ENCODE measurements around the gene RNF32. TPM values are rescaled to one million over a fixed set of nuclear protein-coding genes. Genes with fewer than 3 reads are reported as not detected.

The RNF32 gene
- total and polyA plus RNA-seq, 4 donors, result 0.59 to 1.3 (median 0.72) TPM

DNA sequence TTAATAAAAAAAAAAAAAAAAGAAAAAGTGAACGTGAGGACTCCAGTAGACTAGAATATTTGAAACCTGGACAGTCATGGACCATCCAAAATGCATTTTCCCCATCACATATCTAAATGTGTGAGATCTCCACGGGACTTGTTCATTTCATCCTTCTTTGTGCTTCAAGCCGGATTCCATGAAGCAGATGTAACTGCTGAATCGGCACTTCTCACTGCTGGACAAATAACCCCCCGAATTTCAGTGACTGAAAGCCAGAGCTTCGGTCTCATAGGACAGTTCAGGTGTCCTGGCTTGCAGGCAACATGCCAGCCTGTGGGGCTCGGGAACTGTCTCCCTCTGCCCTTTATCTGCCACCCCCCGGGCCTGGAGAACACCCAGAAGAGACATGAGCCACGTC, 33.3 kb downstream of the RNF32 start:
- TF ChIP-seq, protein P1, sequence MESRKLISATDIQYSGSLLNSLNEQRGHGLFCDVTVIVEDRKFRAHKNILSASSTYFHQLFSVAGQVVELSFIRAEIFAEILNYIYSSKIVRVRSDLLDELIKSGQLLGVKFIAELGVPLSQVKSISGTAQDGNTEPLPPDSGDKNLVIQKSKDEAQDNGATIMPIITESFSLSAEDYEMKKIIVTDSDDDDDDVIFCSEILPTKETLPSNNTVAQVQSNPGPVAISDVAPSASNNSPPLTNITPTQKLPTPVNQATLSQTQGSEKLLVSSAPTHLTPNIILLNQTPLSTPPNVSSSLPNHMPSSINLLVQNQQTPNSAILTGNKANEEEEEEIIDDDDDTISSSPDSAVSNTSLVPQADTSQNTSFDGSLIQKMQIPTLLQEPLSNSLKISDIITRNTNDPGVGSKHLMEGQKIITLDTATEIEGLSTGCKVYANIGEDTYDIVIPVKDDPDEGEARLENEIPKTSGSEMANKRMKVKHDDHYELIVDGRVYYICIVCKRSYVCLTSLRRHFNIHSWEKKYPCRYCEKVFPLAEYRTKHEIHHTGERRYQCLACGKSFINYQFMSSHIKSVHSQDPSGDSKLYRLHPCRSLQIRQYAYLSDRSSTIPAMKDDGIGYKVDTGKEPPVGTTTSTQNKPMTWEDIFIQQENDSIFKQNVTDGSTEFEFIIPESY (IDR thresholded peaks at IDR 0.05), result no peak
- TF ChIP-seq FOXA2 (IDR thresholded peaks at IDR 0.05) (no peak), YY1 (IDR thresholded peaks at IDR 0.05) (no peak), EGR1 (IDR thresholded peaks at IDR 0.05; ENCODE audit: low read depth in 2 of 2) (no peak), RAD21 (IDR thresholded peaks at IDR 0.05) (no peak), FOXA1 (IDR thresholded peaks at IDR 0.05) (no peak), GABPA (IDR thresholded peaks at IDR 0.05 in 1 of 2, conservative IDR thresholded peaks at IDR 0.05 in 1 of 2) (no peak), SP1 (IDR thresholded peaks at IDR 0.05) (no peak), HNF4A (conservative IDR thresholded peaks at IDR 0.05) (no peak)
- TF ChIP-seq, protein P2, sequence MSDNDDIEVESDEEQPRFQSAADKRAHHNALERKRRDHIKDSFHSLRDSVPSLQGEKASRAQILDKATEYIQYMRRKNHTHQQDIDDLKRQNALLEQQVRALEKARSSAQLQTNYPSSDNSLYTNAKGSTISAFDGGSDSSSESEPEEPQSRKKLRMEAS (IDR thresholded peaks at IDR 0.05), result no peak
- TF ChIP-seq, protein P3, sequence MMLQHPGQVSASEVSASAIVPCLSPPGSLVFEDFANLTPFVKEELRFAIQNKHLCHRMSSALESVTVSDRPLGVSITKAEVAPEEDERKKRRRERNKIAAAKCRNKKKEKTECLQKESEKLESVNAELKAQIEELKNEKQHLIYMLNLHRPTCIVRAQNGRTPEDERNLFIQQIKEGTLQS (IDR thresholded peaks at IDR 0.05), result no peak
- DNase-seq (ENCODE audit: low spot score), result no peak
- 86% methylated on average over 9 of the region's 9 CpGs for WGBS
- no peak overlapping the region for H3K4me3 ChIP-seq (ENCODE audit: low read depth in 1 of 3, low read length in 3 of 3)
- H3K4me1 ChIP-seq (ENCODE audit: control insufficient read depth in 4 of 4, insufficient read depth in 4 of 4, low read length in 3 of 4), result no peaks in the 10 kb centered on the region
- no peaks in the 10 kb centered on the region for H3K27me3 ChIP-seq (ENCODE audit: control insufficient read depth in 4 of 4, insufficient read depth in 4 of 4, low read length in 3 of 4)
- H3K9me3 ChIP-seq (ENCODE audit: control insufficient read depth in 4 of 4, low read length in 3 of 4), result no peaks in the 10 kb centered on the region
- H3K27ac ChIP-seq (ENCODE audit: low read depth in 1 of 2, low read length in 2 of 2), result no peak overlapping the region
- no peak overlapping the region for H3K9ac ChIP-seq (ENCODE audit: low read depth in 1 of 2, low read length in 2 of 2)
- H3K36me3 ChIP-seq (ENCODE audit: control insufficient read depth in 4 of 4, insufficient read depth in 3 of 4, low read depth in 1 of 4, low read length in 3 of 4), result peaks cover 7 to 30% (median 11%) of the 10 kb centered on the region in 4 donors

DNA sequence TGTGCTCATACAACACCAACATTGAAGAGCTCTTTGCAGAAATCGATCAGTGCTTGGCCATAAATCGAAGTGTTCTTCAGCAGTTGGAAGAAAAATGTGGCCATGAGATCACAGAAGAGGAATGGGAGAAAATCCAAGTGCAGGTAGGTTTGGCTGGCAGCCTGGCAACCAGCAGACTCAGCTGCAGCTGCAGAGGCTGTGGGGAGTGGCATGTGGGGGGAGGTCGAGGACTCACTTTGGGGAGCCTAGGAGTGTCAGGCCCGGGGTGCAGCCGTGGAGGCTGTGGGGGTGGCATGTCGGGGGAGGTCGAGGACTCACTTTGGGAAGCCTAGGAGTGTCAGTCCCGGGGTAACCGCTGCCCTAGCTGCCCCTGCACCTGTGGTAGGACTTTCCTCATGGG, 35.1 kb downstream of the RNF32 start:
- Histone ChIP-seq H3K4me1 (ENCODE audit: control insufficient read depth in 4 of 4, insufficient read depth in 4 of 4, low read length in 3 of 4) (no peaks in the 10 kb centered on the region), H3K9ac (ENCODE audit: low read depth in 1 of 2, low read length in 2 of 2) (no peak overlapping the region), H3K27ac (ENCODE audit: low read depth in 1 of 2, low read length in 2 of 2) (no peak overlapping the region), H3K27me3 (ENCODE audit: control insufficient read depth in 4 of 4, insufficient read depth in 4 of 4, low read length in 3 of 4) (no peaks in the 10 kb centered on the region), H3K36me3 (ENCODE audit: control insufficient read depth in 4 of 4, insufficient read depth in 3 of 4, low read depth in 1 of 4, low read length in 3 of 4) (peaks cover 3 to 35% (median 13%) of the 10 kb centered on the region in 4 donors), H3K4me3 (ENCODE audit: low read depth in 1 of 3, low read length in 3 of 3) (no peak overlapping the region), H3K9me3 (ENCODE audit: control insufficient read depth in 4 of 4, low read length in 3 of 4) (no peaks in the 10 kb centered on the region)
- 89% methylated on average over 9 of the region's 9 CpGs for WGBS
- no peak for DNase-seq (ENCODE audit: low spot score)
- no peak for TF ChIP-seq FOXA1 (IDR thresholded peaks at IDR 0.05)
- TF ChIP-seq, protein P1 (IDR thresholded peaks at IDR 0.05), result no peak
- TF ChIP-seq SP1 (IDR thresholded peaks at IDR 0.05), result no peak
- TF ChIP-seq, protein P4, sequence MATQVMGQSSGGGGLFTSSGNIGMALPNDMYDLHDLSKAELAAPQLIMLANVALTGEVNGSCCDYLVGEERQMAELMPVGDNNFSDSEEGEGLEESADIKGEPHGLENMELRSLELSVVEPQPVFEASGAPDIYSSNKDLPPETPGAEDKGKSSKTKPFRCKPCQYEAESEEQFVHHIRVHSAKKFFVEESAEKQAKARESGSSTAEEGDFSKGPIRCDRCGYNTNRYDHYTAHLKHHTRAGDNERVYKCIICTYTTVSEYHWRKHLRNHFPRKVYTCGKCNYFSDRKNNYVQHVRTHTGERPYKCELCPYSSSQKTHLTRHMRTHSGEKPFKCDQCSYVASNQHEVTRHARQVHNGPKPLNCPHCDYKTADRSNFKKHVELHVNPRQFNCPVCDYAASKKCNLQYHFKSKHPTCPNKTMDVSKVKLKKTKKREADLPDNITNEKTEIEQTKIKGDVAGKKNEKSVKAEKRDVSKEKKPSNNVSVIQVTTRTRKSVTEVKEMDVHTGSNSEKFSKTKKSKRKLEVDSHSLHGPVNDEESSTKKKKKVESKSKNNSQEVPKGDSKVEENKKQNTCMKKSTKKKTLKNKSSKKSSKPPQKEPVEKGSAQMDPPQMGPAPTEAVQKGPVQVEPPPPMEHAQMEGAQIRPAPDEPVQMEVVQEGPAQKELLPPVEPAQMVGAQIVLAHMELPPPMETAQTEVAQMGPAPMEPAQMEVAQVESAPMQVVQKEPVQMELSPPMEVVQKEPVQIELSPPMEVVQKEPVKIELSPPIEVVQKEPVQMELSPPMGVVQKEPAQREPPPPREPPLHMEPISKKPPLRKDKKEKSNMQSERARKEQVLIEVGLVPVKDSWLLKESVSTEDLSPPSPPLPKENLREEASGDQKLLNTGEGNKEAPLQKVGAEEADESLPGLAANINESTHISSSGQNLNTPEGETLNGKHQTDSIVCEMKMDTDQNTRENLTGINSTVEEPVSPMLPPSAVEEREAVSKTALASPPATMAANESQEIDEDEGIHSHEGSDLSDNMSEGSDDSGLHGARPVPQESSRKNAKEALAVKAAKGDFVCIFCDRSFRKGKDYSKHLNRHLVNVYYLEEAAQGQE (IDR thresholded peaks at IDR 0.05), result no peak
- TF ChIP-seq HNF4G (IDR thresholded peaks at IDR 0.05), result no peak
- TF ChIP-seq JUND (IDR thresholded peaks at IDR 0.05), result no peak
